Measurements from ENCODE around the gene PDIA3. TPM values are rescaled to one million over a fixed set of nuclear protein-coding genes. Genes with fewer than 3 reads are reported as not detected.
"Not testable (repeated sequence)": the region's sequence is repeated elsewhere in the genome, so short reads cannot be mapped to it uniquely, and the experiment has no call there.

The PDIA3 gene
- total and polyA plus RNA-seq, 2 donors (not counting 1 experiment from before 2014, with no cell fraction given) = 42.7 to 83.1 TPM

DNA sequence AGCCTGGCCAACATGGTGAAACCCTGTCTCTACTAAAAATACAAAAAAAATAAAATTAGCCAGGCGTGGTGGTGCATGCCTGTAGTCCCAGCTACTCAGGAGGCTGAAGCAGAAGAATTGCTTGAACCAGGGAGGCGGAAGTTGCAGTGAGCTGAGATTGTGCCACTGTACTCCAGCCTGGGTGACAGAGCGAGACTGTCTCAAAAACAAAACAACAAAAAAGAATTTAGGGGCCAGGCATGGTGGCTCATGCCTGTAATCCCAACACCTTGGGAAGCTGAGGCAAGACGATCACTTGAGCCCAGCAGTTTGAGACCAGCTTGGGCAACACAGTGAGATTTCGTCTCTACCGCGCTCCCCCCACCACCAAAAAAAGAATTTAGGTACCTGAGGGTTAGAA lies 56.4 kb downstream of the PDIA3 start:
- H3K4me3 ChIP-seq (ENCODE audit: control extremely low read depth in 1 of 5, extremely low read depth in 1 of 5, insufficient read depth in 1 of 5, low read depth in 2 of 5, low read length in 4 of 5); H3K4me3 Mint-ChIP-seq; H3K27ac ChIP-seq (ENCODE audit: low read length in 2 of 2); CTCF ChIA-PET; H3K27ac Mint-ChIP-seq; H3K9me3 ChIP-seq (ENCODE audit: control extremely low read depth in 1 of 3, control insufficient read depth in 2 of 3, insufficient read depth in 1 of 3, low read length in 2 of 3); H3K9ac ChIP-seq (ENCODE audit: low read length); H3K27me3 Mint-ChIP-seq; H4K20me1 ChIP-seq (ENCODE audit: control insufficient read depth, insufficient read depth, low read length, poor library complexity, severe bottlenecking); DNase-seq; H2AFZ ChIP-seq (ENCODE audit: insufficient read depth, low read depth, low read length, poor library complexity, severe bottlenecking); ATAC-seq (ENCODE audit: low read depth); POLR2A ChIA-PET; H3K4me2 ChIP-seq (replicated peaks; ENCODE audit: low read depth, low read length, poor library complexity, severe bottlenecking); H3K9me3 Mint-ChIP-seq (ENCODE audit: insufficient read depth); H3K27me3 ChIP-seq (replicated peaks in 1 of 4; ENCODE audit: control extremely low read depth in 1 of 4, control insufficient read depth in 3 of 4, insufficient read depth in 4 of 4, low read length in 3 of 4): not testable (repeated sequence)
- intact Hi-C loops (cut with micrococcal nuclease) = loop anchor here (5.0 kb wide), 1 partner anchor 35 kb away; no protein-coding TSS in a partner anchor
- peaks cover 37% of the 10 kb centered on the region for H3K4me1 Mint-ChIP-seq
- Histone ChIP-seq H3K36me3 (replicated peaks in 1 of 2; ENCODE audit: control extremely low read depth in 1 of 2, control insufficient read depth in 1 of 2, extremely low read depth in 1 of 2, insufficient read depth in 2 of 2, low read length in 1 of 2) (peaks cover 0 to 45% of the 10 kb centered on the region in 2 experiments), H3K79me2 (ENCODE audit: control insufficient read depth, insufficient read depth, low read length) (peaks cover 28% of the 10 kb centered on the region), H3K4me1 (ENCODE audit: control insufficient read depth in 2 of 2, insufficient read depth in 2 of 2, low read length in 2 of 2) (peaks cover 16 to 28% of the 10 kb centered on the region in 2 donors)
- WGBS (ENCODE audit: insufficient coverage) = 100% methylated on average over 4 of the region's 7 CpGs

DNA sequence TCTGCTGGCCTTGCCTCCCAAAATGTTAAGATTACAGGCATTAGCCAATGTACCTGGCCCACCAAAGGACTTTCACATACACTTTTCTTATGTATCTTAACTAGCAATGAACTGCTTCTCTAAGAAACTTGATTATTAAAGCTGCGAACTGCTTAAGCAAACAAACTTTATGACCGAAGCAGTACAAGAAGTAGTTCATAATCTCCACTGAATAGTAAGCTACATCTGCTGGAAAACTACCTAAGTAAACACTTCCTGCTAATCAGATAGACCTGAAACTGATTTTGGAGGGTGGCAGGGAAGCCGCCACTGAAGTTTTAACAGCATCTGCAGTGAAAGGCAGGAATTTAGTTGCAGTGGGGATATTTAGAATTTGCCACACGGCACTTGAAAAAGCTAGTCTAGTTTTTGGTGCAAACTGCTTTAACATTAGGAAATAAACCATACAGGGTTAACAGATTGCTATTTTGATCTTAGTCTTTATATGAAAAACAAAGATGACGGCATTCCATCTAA lies 62.3 kb downstream of the PDIA3 start:
- peak overlapping the region; percentile 95 for H3K27ac Mint-ChIP-seq
- intact Hi-C loops (cut with micrococcal nuclease) = loop anchor here (5.0 kb wide), 1 partner anchor 61 kb away; the partner anchor contains the start of gene PDIA3
- H3K9me3 Mint-ChIP-seq (ENCODE audit: insufficient read depth) = no peaks in the 10 kb centered on the region
- peak overlapping the region; percentile 84 to 93 for H3K27ac ChIP-seq (ENCODE audit: low read length in 2 of 2)
- peak; percentile 44 for DNase-seq
- H3K4me3 ChIP-seq (ENCODE audit: control extremely low read depth in 1 of 5, extremely low read depth in 1 of 5, insufficient read depth in 1 of 5, low read depth in 2 of 5, low read length in 4 of 5) = peak overlapping the region in 1 of 5 experiments; percentile 17
- H3K36me3 ChIP-seq (replicated peaks in 1 of 2; ENCODE audit: control extremely low read depth in 1 of 2, control insufficient read depth in 1 of 2, extremely low read depth in 1 of 2, insufficient read depth in 2 of 2, low read length in 1 of 2) = peaks cover 3 to 62% of the 10 kb centered on the region in 2 experiments
- no peak overlapping the region for H2AFZ ChIP-seq (ENCODE audit: insufficient read depth, low read depth, low read length, poor library complexity, severe bottlenecking)
- H3K9me3 ChIP-seq (ENCODE audit: control extremely low read depth in 1 of 3, control insufficient read depth in 2 of 3, insufficient read depth in 1 of 3, low read length in 2 of 3) = no peaks in the 10 kb centered on the region
- TF ChIP-seq EZH2 (IDR thresholded peaks at IDR 0.05; ENCODE audit: borderline replicate concordance, insufficient read depth, low read depth, low read length, poor library complexity, severe bottlenecking) = no peak
- TF ChIP-seq, protein P1, sequence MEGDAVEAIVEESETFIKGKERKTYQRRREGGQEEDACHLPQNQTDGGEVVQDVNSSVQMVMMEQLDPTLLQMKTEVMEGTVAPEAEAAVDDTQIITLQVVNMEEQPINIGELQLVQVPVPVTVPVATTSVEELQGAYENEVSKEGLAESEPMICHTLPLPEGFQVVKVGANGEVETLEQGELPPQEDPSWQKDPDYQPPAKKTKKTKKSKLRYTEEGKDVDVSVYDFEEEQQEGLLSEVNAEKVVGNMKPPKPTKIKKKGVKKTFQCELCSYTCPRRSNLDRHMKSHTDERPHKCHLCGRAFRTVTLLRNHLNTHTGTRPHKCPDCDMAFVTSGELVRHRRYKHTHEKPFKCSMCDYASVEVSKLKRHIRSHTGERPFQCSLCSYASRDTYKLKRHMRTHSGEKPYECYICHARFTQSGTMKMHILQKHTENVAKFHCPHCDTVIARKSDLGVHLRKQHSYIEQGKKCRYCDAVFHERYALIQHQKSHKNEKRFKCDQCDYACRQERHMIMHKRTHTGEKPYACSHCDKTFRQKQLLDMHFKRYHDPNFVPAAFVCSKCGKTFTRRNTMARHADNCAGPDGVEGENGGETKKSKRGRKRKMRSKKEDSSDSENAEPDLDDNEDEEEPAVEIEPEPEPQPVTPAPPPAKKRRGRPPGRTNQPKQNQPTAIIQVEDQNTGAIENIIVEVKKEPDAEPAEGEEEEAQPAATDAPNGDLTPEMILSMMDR (IDR thresholded peaks at IDR 0.05) = no peak
- ChIA-PET POLR2A (interaction anchor here (0.7 to 2.0 kb wide), 8 partner anchors 8 to 59 kb away, joined by 3 to 15 read pairs (median 6); partner anchors contain the start of genes ELL3, HYPK, MFAP1 and SERF2), CTCF (interaction anchor here (0.8 to 2.2 kb wide), 10 partner anchors 8 to 54 kb away, joined by 3 to 16 read pairs (median 6); partner anchors contain the start of genes ELL3, HYPK, MFAP1 and SERINC4)
- no peaks in the 10 kb centered on the region for H3K79me2 ChIP-seq (ENCODE audit: control insufficient read depth, insufficient read depth, low read length)
- WGBS (ENCODE audit: insufficient coverage) = 71% methylated on average over 1 of the region's 5 CpGs
- H3K9ac ChIP-seq (ENCODE audit: low read length) = peak overlapping the region; percentile 40
- ATAC-seq (ENCODE audit: low read depth) = no peak
- H3K4me2 ChIP-seq (replicated peaks; ENCODE audit: low read depth, low read length, poor library complexity, severe bottlenecking) = peak overlapping the region; percentile 58
- H3K27me3 Mint-ChIP-seq = no peaks in the 10 kb centered on the region
- peaks cover 25% of the 10 kb centered on the region for H3K4me1 Mint-ChIP-seq
- no peaks in the 10 kb centered on the region for H3K27me3 ChIP-seq (replicated peaks in 1 of 4; ENCODE audit: control extremely low read depth in 1 of 4, control insufficient read depth in 3 of 4, insufficient read depth in 4 of 4, low read length in 3 of 4)
- peaks cover 28 to 31% of the 10 kb centered on the region in 2 donors for H3K4me1 ChIP-seq (ENCODE audit: control insufficient read depth in 2 of 2, insufficient read depth in 2 of 2, low read length in 2 of 2)
- peak overlapping the region; percentile 68 for H3K4me3 Mint-ChIP-seq
- H4K20me1 ChIP-seq (ENCODE audit: control insufficient read depth, insufficient read depth, low read length, poor library complexity, severe bottlenecking) = peaks cover 6% of the 10 kb centered on the region
